ENCODE measurements around the gene ELOVL7.

GRCh38 chr5:60763061-60763460 is 81.0 kb downstream of the ELOVL7 start:
- no peak for TF ChIP-seq EZH2phosphoT487 (IDR thresholded peaks at IDR 0.05; ENCODE audit: low read depth, severe bottlenecking, unreplicated experiment)
- TF ChIP-seq CTCF (IDR thresholded peaks at IDR 0.05; ENCODE audit: poor library complexity) = no peak

Measured in hepatocyte (in vitro differentiated cells).